Suprapubic skin (tissue), 4 donors: Measurements from ENCODE around the gene JMJD8.
A peak's percentile ranks its signal among the peaks of the same experiment; 100 is the strongest.

Source experiments
- CTCF ChIP-seq, 2 donors: fragments of 200-600 bp in 1 of 2; fragments of 450-650 bp in 1 of 2; sonication (generic) in 1 of 2; IDR thresholded peaks; one replicate each; pipeline ENCODE4 v1.5.1; 2016 to 2019; ENCODE audit warnings: antibody characterized with exemption in 2 of 2, mild to moderate bottlenecking in 1 of 2, moderate library complexity in 1 of 2
- POLR2A ChIP-seq, 2 donors: fragments of 450-650 bp; IDR thresholded peaks; one replicate each; pipeline ENCODE4 v1.6.1; 2017; ENCODE audit warnings: antibody characterized with exemption in 2 of 2, mild to moderate bottlenecking in 2 of 2, moderate library complexity in 2 of 2
- POLR2AphosphoS5 ChIP-seq, 3 donors: sonication (generic); formaldehyde crosslinking; IDR thresholded peaks; one replicate each; pipeline ENCODE4 v1.6.1; 2017; ENCODE audit warnings: antibody characterized with exemption in 3 of 3

GRCh38 chr16:711548-712320 is 27.6 kb upstream of the JMJD8 start:
- TF ChIP-seq CTCF (IDR thresholded peaks at IDR 0.05), result peak; percentile 85 to 93
- TF ChIP-seq POLR2AphosphoS5 (IDR thresholded peaks at IDR 0.05), result no peak
- no peak for TF ChIP-seq POLR2A (IDR thresholded peaks at IDR 0.05)
